Fibroblast of lung (primary cell): Measurements from ENCODE around the gene SLC35F3. TPM values are rescaled to one million over a fixed set of nuclear protein-coding genes. Genes with fewer than 3 reads are reported as not detected.

Experiments
- DNase-seq, 2 donors: peaks; one replicate each; pipeline versions ENCODE4 v3.0.0 to v3.0.0-alpha.2; 2010; ENCODE audit warnings: low read depth in 2 of 2
- H2AFZ ChIP-seq: 2 replicates; pipeline ENCODE4 v1.5.1; 2012; ENCODE audit warnings: low read length, control low read depth, inconsistent platforms
- H3K27ac ChIP-seq: 2 replicates; pipeline ENCODE4 v1.5.1; 2011; ENCODE audit warnings: low read length, control low read depth; ENCODE audit not compliant: insufficient read depth
- H3K27me3 ChIP-seq: 2 replicates; pipeline ENCODE4 v1.5.1; 2011; ENCODE audit warnings: mild to moderate bottlenecking, low read length; ENCODE audit not compliant: control insufficient read depth, insufficient read depth
- H3K36me3 ChIP-seq: 2 replicates; pipeline ENCODE4 v1.5.1; 2011; ENCODE audit warnings: low read length; ENCODE audit not compliant: control insufficient read depth, insufficient read depth
- H3K4me1 ChIP-seq: 2 replicates; pipeline ENCODE4 v1.5.1; 2011; ENCODE audit warnings: low read length; ENCODE audit not compliant: control insufficient read depth, insufficient read depth; ENCODE audit errors: extremely low read depth
- H3K4me2 ChIP-seq: 2 replicates; pipeline ENCODE4 v1.5.1; 2011; ENCODE audit warnings: low read length, control low read depth; ENCODE audit not compliant: insufficient read depth; ENCODE audit errors: extremely low read depth
- H3K4me3 ChIP-seq, 4 experiments: fragments of 200-600 bp in 1 of 4; sonication (generic) in 1 of 4; replicated peaks in 1 of 4; 2 replicates each; pipeline ENCODE4 v1.5.1; 2011 to 2016; ENCODE audit warnings: low read length in 4 of 4, low read depth in 3 of 4, mild to moderate bottlenecking in 3 of 4, control low read depth in 2 of 4, inconsistent platforms in 1 of 4, mixed read lengths in 1 of 4; ENCODE audit not compliant: insufficient read depth in 1 of 4; ENCODE audit errors: control extremely low read depth in 1 of 4
- H3K79me2 ChIP-seq: 2 replicates; pipeline ENCODE4 v1.5.1; 2012; ENCODE audit warnings: mild to moderate bottlenecking, low read length, inconsistent platforms; ENCODE audit not compliant: control insufficient read depth, insufficient read depth
- H3K9ac ChIP-seq: 2 replicates; pipeline ENCODE4 v1.5.1; 2011; ENCODE audit warnings: mild to moderate bottlenecking, low read length, control low read depth; ENCODE audit not compliant: insufficient read depth
- H3K9me3 ChIP-seq: 2 replicates; pipeline ENCODE4 v1.5.1; 2012; ENCODE audit warnings: low read depth, low read length; ENCODE audit not compliant: control insufficient read depth, insufficient read depth
- H4K20me1 ChIP-seq: 2 replicates; pipeline ENCODE4 v1.5.1; 2011; ENCODE audit warnings: low read length; ENCODE audit not compliant: control insufficient read depth, insufficient read depth; ENCODE audit errors: extremely low read depth
- CTCF ChIP-seq, 2 donors: IDR thresholded peaks in 1 of 2; conservative IDR thresholded peaks in 1 of 2; 1 replicate in 1 of 2; 2 replicates in 1 of 2; pipeline ENCODE4 v1.5.1; 2011 to 2012; ENCODE audit warnings: low read length in 2 of 2, control low read depth in 1 of 2, inconsistent platforms in 1 of 2, low read depth in 1 of 2, mild to moderate bottlenecking in 1 of 2
- EZH2 ChIP-seq: IDR thresholded peaks from 2 replicates; pipeline ENCODE4 v1.5.1; 2012; ENCODE audit warnings: low read length, control low read depth, mild to moderate bottlenecking; ENCODE audit errors: missing control alignments
- polyA plus RNA-seq, 2 donors: library from polyadenylated mRNA; depleted of rRNA in 1 of 2; stranded (reverse) in 1 of 2; unstranded in 1 of 2; fragments of >200 nt; gene quantifications; 2 replicates each; pipeline ENCODE4 v1.2.1, GENCODE V29; 2011 to 2012; ENCODE audit warnings: missing spikeins in 1 of 2
- total RNA-seq: library from RNA; depleted of rRNA; stranded (reverse); fragments of >200 nt; gene quantifications from 2 replicates; pipeline ENCODE4 v1.2.1, GENCODE V29; 2014

Gene SLC35F3
- total and polyA plus RNA-seq, 2 donors (not counting 1 experiment from before 2014, with no cell fraction given), result not detected

- H3K9ac ChIP-seq, result no peak overlapping the region
- no peaks in the 10 kb centered on the region for H3K27me3 ChIP-seq
- no peaks in the 10 kb centered on the region for H3K79me2 ChIP-seq
- H3K4me3 ChIP-seq, result no peak overlapping the region
- no peak for DNase-seq
- no peak overlapping the region for H3K4me2 ChIP-seq
- no peaks in the 10 kb centered on the region for H3K9me3 ChIP-seq
- no peak overlapping the region for H3K27ac ChIP-seq
- H2AFZ ChIP-seq, result no peak overlapping the region
- TF ChIP-seq CTCF (conservative IDR thresholded peaks at IDR 0.05 in 1 of 2, IDR thresholded peaks at IDR 0.05 in 1 of 2; ENCODE audit: low read depth in 1 of 2, low read length in 2 of 2), result no peak
- no peak for TF ChIP-seq EZH2
- no peaks in the 10 kb centered on the region for H3K36me3 ChIP-seq
- no peaks in the 10 kb centered on the region for H4K20me1 ChIP-seq
- H3K4me1 ChIP-seq, result no peaks in the 10 kb centered on the region
Measured at GRCh38 chr1:234309243-234309597, 404.7 kb downstream of the SLC35F3 start.

GRCh38 chr1:234309598-234310459, 405.4 kb downstream of the SLC35F3 start:
- peak; percentile 48 to 77 for DNase-seq
- no peak overlapping the region for H3K9ac ChIP-seq
- H3K4me1 ChIP-seq, result no peaks in the 10 kb centered on the region
- H2AFZ ChIP-seq, result no peak overlapping the region
- H3K4me3 ChIP-seq, result no peak overlapping the region
- no peaks in the 10 kb centered on the region for H3K36me3 ChIP-seq
- no peaks in the 10 kb centered on the region for H3K79me2 ChIP-seq
- H3K27me3 ChIP-seq, result no peaks in the 10 kb centered on the region
- TF ChIP-seq EZH2 (no peak), CTCF (conservative IDR thresholded peaks at IDR 0.05 in 1 of 2, IDR thresholded peaks at IDR 0.05 in 1 of 2; ENCODE audit: low read depth in 1 of 2, low read length in 2 of 2) (peak; percentile 82 to 95)
- H4K20me1 ChIP-seq, result no peaks in the 10 kb centered on the region
- peak overlapping the region; percentile 40 for H3K4me2 ChIP-seq
- H3K9me3 ChIP-seq, result no peaks in the 10 kb centered on the region
- no peak overlapping the region for H3K27ac ChIP-seq

- Histone ChIP-seq H4K20me1 (no peaks in the 10 kb centered on the region), H3K27me3 (no peaks in the 10 kb centered on the region), H3K9me3 (no peaks in the 10 kb centered on the region), H3K27ac (no peak overlapping the region), H2AFZ (no peak overlapping the region), H3K4me3 (no peak overlapping the region), H3K4me1 (no peaks in the 10 kb centered on the region), H3K9ac (no peak overlapping the region), H3K79me2 (no peaks in the 10 kb centered on the region), H3K4me2 (no peak overlapping the region), H3K36me3 (no peaks in the 10 kb centered on the region)
- TF ChIP-seq EZH2 (no peak), CTCF (conservative IDR thresholded peaks at IDR 0.05 in 1 of 2, IDR thresholded peaks at IDR 0.05 in 1 of 2; ENCODE audit: low read depth in 1 of 2, low read length in 2 of 2) (no peak)
- DNase-seq, result no peak
Measured at GRCh38 chr1:234310460-234310817, 406.0 kb downstream of the SLC35F3 start.
